Liver (tissue), 3 donors: ENCODE data around the gene KAT6B.

ENCODE experiments used
- RAD21 ChIP-seq, 2 donors: IDR thresholded peaks; 2 replicates each; pipeline ENCODE4 v1.6.1; 2016; ENCODE audit warnings: antibody characterized with exemption in 2 of 2, mild to moderate bottlenecking in 2 of 2
- TF ChIP-seq, protein P1 (sequence below): fragments of 150-350 bp; IDR thresholded peaks from 2 replicates; pipeline ENCODE4 v1.5.1; 2017; ENCODE audit warnings: improper control_type of control experiment, low read depth, low read length; ENCODE audit not compliant: missing input control
- donor health status: healthy.
- donor health status: healthy.

- TF ChIP-seq RAD21 (IDR thresholded peaks at IDR 0.05) = no peak
- TF ChIP-seq, protein P1, sequence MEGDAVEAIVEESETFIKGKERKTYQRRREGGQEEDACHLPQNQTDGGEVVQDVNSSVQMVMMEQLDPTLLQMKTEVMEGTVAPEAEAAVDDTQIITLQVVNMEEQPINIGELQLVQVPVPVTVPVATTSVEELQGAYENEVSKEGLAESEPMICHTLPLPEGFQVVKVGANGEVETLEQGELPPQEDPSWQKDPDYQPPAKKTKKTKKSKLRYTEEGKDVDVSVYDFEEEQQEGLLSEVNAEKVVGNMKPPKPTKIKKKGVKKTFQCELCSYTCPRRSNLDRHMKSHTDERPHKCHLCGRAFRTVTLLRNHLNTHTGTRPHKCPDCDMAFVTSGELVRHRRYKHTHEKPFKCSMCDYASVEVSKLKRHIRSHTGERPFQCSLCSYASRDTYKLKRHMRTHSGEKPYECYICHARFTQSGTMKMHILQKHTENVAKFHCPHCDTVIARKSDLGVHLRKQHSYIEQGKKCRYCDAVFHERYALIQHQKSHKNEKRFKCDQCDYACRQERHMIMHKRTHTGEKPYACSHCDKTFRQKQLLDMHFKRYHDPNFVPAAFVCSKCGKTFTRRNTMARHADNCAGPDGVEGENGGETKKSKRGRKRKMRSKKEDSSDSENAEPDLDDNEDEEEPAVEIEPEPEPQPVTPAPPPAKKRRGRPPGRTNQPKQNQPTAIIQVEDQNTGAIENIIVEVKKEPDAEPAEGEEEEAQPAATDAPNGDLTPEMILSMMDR = no peak
Observed at GRCh38 chr10:74987339-74988053, 161.1 kb downstream of the KAT6B start.
